Activated CD8-positive, alpha-beta memory T cell treated with anti-CD3 and anti-CD28 coated beads for 4 hours (primary cell): Measurements from ENCODE around the gene UPK1A.
"Not testable (repeated sequence)": the region's sequence is repeated elsewhere in the genome, so short reads cannot be mapped to it uniquely, and the experiment has no call there.

ENCODE experiments used
- DNase-seq, 2 donors: peaks; one replicate each; pipeline ENCODE4 v3.0.0-alpha.2; 2020; ENCODE audit warnings: low read depth in 2 of 2

The UPK1A gene

GRCh38 chr19:35691106-35691505, 24.8 kb downstream of the UPK1A start:
- DNase-seq, result not testable (repeated sequence)

- no peak for DNase-seq
These were observed 25.7 kb downstream of the UPK1A start for GRCh38 chr19:35692010-35692409.

DNA sequence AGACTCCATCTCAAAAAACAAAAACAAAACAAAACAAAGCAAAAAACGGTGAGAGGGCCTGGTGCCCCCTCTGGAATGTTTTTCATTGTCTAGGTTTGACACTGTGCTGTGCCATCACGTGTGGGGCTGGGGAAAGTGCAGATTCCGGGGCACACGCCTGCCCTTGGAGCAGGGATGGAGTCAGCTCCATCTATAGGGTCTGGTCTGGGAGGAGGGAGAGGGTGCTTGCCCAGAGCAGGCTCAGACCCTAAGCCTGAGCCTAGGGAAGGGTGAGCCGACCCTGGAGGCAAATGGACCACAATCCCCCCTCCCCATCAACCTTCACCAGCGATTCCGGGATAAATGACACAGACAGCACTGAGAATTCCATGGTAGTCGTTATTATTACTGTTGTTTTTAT, 27.1 kb downstream of the UPK1A start:
- no peak for DNase-seq

- peak; percentile 80 to 84 for DNase-seq
These were observed 27.7 kb downstream of the UPK1A start for GRCh38 chr19:35693835-35694599.

DNA sequence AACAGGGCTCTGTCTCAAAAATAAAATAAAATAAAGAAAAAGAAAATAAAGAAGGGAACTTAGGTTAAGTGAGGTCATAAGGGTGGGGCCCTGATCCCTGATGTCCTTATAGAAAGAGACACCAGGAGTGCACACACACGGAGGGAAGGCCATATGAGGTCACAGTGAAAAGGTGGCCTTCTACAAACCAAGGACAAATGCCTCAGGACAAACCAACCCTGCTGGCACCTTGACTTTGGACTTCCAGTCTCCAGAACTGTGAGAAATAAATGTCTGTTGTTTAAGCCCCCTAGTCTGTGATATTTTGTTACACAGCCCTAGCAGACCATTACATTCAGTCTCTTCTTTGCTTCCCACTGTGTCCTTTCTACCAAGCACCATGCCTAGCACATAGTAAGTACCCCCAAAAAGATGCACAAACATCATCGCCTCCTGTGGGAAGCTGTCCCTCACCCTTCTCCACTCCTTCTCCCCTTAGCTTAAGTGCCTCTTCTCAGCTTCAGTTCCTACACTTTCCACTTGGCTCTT, 29.6 kb downstream of the UPK1A start:
- DNase-seq, result no peak

DNA sequence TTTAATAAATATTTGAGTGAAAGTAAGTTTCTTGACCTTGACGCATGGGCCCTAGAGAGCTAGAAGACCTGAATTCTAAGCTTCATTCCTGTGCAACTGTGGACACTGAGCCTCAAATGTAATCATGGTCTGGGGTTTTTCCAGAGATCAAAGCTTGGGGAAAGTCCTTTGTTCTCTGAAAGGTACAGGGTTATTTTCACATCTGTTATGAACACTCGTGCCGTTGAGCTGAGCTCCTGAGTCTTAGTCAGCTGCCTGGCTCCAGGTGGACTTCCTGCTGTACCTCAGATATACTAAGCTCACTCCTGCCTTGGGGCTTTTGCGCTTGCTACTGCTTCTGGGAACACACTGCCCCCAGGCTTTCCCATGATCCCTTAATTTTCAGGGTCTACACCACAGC, 30.5 kb downstream of the UPK1A start:
- no peak for DNase-seq

DNA sequence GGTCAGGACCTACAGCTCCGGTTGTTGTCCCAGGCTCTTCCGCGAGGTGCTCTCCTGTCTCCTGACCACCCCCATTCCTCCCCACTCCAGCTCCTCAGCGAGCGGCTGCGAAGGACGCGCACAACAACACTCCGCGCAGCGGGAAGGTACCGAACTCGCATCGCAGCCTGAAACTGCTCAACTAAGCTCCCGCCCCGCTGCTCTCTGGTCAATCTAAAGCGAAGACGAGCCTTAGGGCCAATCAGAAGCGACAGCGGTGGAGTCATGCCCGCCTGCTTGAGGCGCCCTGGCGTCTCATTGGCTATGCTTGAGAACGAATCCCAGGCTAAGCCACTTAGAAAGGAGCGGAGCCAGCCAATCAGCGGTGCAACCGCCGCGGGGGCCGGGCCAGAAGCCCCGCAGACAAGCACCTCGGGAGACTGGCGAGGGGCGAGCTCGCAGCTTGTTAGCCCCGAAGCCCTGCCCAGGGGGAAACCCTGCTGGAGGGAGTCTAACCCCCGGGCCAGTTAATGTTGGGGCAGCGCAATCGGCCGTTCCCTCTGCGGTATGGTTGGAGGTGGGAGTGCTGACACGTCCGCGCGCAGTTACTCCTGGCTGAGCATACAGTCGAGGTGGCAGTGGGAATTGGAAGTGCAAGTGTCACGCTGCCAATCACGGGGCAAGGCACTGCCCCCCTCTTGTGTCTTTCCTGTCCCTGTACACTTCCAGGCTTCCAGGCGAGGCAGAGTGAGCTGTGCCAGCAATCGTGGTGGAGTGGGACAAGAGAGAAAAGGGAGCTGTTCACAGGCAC, 36.1 kb downstream of the UPK1A start:
- peak; percentile 85 to 90 for DNase-seq

- DNase-seq, result no peak
These were observed 37.0 kb downstream of the UPK1A start for GRCh38 chr19:35703343-35703742.

DNA sequence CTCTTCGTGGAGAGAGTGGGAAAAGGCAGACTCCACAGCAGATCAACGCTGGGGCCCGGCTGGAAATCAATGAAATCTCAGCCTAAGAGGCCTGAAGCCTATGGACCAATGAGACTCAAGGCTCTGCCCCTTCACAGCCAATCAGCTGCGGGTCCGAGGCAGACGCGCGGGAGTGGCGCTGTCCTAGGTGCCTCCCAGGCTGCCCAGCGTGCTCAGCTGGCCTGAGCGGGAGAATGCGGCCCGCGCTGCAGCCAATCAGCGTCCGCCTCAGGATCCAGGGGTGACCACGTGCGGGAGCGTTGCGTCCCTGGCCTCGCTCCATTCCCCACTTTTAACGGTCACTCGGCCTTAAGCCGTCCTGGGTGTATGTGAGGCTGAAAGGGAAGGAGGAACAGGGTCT, 37.9 kb downstream of the UPK1A start, which contains the start of gene ZBTB32:
Gene ZBTB32 (plus strand): TSS at position 341 of the 400 bp plus-strand sequence. CDS start 10,069 bp downstream, outside the sequence.
- DNase-seq, result no peak

DNA sequence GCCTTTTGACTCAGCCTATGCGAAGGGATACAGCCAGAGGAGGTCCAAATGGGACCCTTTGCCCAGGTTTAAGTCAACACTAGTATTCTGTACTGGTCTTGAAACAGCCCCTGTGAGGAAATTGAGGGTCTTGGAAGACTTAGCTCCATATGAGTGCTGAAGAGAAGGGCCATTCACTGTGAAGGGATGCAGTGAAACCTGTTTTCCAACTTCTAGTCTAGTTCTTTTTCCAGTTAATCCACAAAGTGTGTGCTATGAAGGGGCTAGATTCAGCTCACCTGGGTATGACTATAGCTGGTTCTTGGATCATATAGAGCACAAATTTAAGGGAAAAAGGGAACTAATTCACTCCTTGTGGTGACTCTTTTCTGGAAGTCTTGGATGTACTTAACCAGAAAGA, 42.1 kb downstream of the UPK1A start:
- DNase-seq, result no peak

DNA sequence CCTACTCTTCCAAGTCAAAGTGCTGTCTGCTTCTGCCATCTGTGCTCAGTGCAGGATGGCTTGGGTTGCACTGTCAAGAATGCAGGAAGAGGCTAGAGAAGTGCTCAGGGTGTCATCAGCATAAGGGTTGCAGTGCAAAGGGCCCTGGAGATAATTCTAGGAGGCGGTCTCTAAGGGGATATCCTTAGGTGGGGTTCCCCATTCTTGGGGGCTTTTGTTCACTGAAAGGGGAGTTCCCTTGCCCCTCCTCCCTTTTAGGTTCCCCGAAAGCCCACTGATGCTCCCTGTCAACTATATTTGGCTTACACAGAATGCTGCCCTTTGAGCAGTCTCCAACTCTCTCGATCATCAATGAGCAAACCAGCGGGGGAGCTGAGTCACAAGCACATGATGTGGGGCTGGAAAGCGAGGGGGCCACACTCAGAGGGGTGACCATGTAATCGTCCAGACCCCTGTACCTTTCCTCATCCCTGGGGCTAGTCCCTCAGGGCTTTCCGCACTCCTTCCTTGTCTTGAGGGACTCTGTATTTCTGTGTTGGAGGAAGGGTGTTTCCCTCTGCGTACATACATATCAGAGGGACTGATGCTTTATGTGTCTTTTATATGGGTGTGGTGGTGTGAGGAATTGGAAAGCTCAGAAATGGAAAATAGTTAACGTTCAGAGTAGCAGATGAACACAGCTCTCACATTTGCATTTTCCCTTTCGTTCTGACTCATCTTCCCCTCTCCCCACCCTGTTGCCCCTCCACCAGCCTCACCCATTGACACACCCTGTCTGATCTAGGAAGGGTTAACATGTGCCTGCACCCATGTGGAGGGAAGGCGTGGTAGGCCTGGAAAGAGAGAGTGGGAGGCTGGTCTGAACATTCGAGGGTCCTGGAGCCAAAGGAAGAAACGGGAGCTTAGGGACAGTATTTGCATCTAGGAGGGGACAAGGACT, 44.7 kb downstream of the UPK1A start:
- peak in 1 of 2 donors; percentile 44 for DNase-seq

- peak in 1 of 2 donors; percentile 49 for DNase-seq
These were observed 46.5 kb downstream of the UPK1A start for GRCh38 chr19:35712567-35713505.

DNA sequence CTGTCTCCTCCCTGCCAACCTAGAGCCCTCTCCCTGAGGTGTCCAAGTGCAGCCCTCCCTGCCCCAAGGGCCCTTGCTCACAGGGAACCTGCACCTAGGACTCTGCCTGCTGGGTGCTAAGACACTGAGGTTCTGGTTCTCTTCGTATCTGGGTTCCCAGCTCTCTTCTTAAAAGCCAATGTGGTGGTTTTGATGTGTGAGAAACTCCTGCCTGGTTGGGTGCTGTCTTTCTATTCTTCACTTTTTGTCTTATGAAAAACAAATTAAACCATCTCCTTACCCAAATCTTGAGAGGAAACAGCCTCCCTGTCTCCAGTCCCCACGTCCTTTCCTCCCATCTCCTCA, 47.2 kb downstream of the UPK1A start:
- no peak for DNase-seq

DNA sequence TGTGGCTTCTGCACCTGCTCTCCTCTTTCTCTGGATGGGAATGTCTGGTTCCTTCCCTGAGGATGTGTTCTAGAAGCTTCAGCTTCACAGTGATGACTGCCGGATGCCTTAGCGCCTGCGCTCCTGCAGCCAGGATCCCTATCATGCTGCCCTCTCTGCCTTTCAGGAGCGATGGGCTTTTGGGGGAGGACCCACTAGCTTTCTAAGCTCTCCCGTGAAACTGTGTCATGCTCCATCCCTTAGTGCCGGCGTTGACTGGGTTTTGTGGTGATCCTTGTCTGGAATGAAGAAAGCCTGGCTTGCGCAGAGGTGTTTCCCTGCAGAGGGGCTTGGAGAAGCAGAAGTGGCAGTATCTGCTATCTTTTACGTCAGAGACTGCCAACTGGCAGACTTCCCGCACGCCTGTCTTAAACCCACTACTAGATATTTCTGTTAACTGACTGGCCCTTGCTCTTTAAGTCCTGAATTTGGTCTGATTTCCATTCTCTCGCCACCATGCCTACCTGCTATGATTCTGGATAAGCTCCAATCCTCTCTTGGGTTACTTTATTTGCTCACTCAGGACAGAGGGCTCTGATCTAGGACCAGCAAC, 47.7 kb downstream of the UPK1A start:
- no peak for DNase-seq

DNA sequence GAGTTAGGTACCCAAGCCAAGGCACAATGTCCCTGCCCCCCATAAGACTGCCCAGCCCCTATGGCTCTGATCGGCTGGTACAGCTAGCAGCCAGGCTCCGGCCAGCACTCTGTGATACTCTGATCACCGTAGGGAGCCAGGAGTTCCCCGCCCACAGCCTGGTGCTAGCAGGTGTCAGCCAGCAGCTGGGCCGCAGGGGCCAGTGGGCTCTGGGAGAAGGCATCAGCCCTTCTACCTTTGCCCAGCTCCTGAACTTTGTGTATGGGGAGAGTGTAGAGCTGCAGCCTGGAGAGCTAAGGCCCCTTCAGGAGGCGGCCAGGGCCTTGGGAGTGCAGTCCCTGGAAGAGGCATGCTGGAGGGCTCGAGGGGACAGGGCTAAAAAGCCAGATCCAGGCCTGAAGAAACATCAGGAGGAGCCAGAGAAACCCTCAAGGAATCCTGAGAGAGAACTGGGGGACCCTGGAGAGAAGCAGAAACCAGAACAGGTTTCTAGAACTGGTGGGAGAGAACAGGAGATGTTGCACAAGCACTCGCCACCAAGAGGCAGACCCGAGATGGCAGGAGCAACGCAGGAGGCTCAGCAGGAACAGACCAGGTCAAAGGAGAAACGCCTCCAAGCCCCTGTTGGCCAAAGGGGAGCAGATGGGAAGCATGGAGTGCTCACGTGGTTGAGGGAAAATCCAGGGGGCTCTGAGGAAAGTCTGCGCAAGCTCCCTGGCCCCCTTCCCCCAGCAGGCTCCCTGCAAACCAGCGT, 48.5 kb downstream of the UPK1A start:
- DNase-seq, result no peak

DNA sequence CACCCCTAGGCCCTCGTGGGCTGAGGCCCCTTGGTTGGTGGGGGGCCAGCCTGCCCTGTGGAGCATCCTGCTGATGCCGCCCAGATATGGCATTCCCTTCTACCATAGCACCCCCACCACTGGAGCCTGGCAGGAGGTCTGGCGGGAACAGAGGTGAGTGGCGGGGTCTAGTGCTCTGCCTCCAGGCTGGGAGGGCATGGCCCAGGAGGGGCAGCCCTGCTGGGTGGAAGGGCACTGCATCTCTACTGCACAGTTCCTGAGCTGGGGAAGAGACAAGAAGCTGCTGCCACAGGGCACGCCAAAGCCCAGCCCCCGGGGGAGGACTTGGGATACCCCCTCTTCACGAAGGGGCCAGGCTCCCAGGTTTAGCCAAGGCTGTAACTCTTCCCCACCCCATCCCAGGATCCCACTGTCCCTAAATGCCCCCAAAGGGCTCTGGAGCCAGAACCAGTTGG, 49.1 kb downstream of the UPK1A start:
- no peak for DNase-seq

DNA sequence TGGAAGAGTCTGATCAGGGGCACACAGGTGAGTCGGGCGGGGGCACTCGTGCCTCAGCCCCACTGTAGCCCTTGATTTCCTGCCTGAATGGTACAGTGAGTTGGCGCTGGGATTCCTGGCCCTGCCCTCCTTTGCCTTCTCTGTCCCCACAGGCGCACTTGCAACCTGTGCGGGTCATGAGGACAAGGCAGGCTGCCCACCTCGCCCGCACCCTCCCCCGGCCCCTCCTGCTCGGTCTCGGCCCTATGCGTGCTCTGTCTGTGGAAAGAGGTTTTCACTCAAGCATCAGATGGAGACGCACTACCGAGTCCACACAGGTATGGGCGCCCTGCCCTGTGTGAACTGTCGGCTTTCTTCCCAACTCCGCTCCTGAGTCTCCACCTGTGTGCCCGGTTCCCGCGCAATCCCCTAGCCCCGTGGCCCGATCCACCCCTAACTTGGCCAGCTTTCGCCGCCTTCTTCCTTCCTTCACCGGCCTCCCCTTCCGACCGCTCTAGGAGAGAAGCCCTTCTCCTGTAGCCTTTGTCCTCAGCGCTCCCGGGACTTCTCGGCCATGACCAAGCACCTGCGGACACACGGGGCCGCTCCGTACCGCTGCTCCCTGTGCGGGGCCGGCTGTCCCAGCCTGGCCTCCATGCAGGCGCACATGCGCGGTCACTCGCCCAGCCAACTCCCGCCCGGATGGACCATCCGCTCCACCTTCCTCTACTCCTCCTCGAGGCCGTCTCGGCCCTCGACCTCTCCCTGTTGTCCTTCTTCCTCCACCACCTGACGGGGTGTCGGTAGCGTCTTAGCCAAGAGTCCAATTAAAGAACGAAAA, 49.9 kb downstream of the UPK1A start:
- no peak for DNase-seq
